Hepatocyte (in vitro differentiated cells): Measurements from ENCODE around the gene ACHE. TPM values are rescaled to one million over a fixed set of nuclear protein-coding genes. Genes with fewer than 3 reads are reported as not detected.

Source experiments
- DNase-seq: peaks from one replicate; pipeline ENCODE4 v3.0.0-alpha.2; 2016; ENCODE audit warnings: low spot score
- H2AFZ ChIP-seq: fragments of 200-600 bp; sonication (generic); 2 replicates; pipeline ENCODE4 v1.6.0; 2016; ENCODE audit warnings: antibody characterized with exemption, mild to moderate bottlenecking
- H3K27ac ChIP-seq: fragments of 200-600 bp; sonication (generic); 2 replicates; pipeline ENCODE4 v1.5.1; 2016; ENCODE audit warnings: mild to moderate bottlenecking
- H3K27me3 ChIP-seq: fragments of 200-600 bp; sonication (generic); 2 replicates; pipeline ENCODE4 v1.6.1; 2016
- H3K36me3 ChIP-seq: fragments of 200-600 bp; sonication (generic); replicated peaks from 2 replicates; pipeline ENCODE4 v1.5.1; 2016; ENCODE audit warnings: low read depth; ENCODE audit not compliant: insufficient read depth
- H3K4me1 ChIP-seq: fragments of 200-600 bp; sonication (generic); 2 replicates; pipeline ENCODE4 v1.5.1; 2016; ENCODE audit warnings: mild to moderate bottlenecking, moderate library complexity; ENCODE audit not compliant: insufficient read depth
- H3K4me2 ChIP-seq: fragments of 200-600 bp; sonication (generic); 2 replicates; pipeline ENCODE4 v1.6.0; 2016
- H3K4me3 ChIP-seq: fragments of 200-600 bp; sonication (generic); 2 replicates; pipeline ENCODE4 v1.5.1; 2016; ENCODE audit warnings: mild to moderate bottlenecking
- H3K79me2 ChIP-seq: fragments of 200-600 bp; sonication (generic); 2 replicates; pipeline ENCODE4 v1.6.0; 2017; ENCODE audit warnings: mild to moderate bottlenecking
- H3K9me2 ChIP-seq: fragments of 200-600 bp; sonication (generic); replicated peaks from 2 replicates; pipeline ENCODE4 v1.6.0; 2017; ENCODE audit warnings: mild to moderate bottlenecking; ENCODE audit not compliant: insufficient read depth
- H3K9me3 ChIP-seq: fragments of 200-600 bp; sonication (generic); 2 replicates; pipeline ENCODE4 v1.5.1; 2016; ENCODE audit warnings: low read depth, mild to moderate bottlenecking
- H4K20me1 ChIP-seq: fragments of 200-600 bp; sonication (generic); 2 replicates; pipeline ENCODE4 v1.6.0; 2016; ENCODE audit warnings: mild to moderate bottlenecking; ENCODE audit not compliant: insufficient read depth, poor library complexity, severe bottlenecking
- CTCF ChIP-seq: fragments of 200-600 bp; sonication (generic); IDR thresholded peaks from 2 replicates; pipeline ENCODE4 v1.5.1; 2016; ENCODE audit warnings: antibody characterized with exemption, mild to moderate bottlenecking; ENCODE audit not compliant: poor library complexity
- EZH2 ChIP-seq: fragments of 200-600 bp; sonication (generic); IDR thresholded peaks from 2 replicates; pipeline ENCODE4 v1.6.1; 2016; ENCODE audit warnings: antibody characterized with exemption, mild to moderate bottlenecking, borderline replicate concordance
- EZH2phosphoT487 ChIP-seq: fragments of 200-600 bp; sonication (generic); IDR thresholded peaks from one replicate; pipeline ENCODE4 v1.6.1; 2018; ENCODE audit warnings: antibody characterized with exemption, mild to moderate bottlenecking, low read depth, moderate library complexity; ENCODE audit not compliant: unreplicated experiment, severe bottlenecking
- WGBS: methylation state at CpG from one replicate; pipeline ENCODE4 v1.1.6; 2016; ENCODE audit warnings: low lambda C conversion rate; ENCODE audit errors: missing lambda C conversion rate; 5-methylcytosine and 5-hydroxymethylcytosine counted together
- polyA plus RNA-seq: library from polyadenylated mRNA; unstranded; fragments of >200 nt; fragmentation: Nextera tagmentation; extraction: Ambion mirVana; gene quantifications from 2 replicates; pipeline ENCODE4 v1.2.1, GENCODE V29; 2016
- total RNA-seq: library from RNA; depleted of rRNA; stranded (reverse); fragments of >200 nt; gene quantifications from 2 replicates; pipeline ENCODE4 v1.2.3, GENCODE V29; 2014

Gene ACHE
- total and polyA plus RNA-seq, 2 experiments from 2014 or later, result 4.6 to 16.3 TPM

GRCh38 chr7:100895956-100896731 is 456 bp upstream of the ACHE start:
- Histone ChIP-seq H3K9me3 (no peaks in the 10 kb centered on the region), H3K9me2 (no peaks in the 10 kb centered on the region), H3K4me1 (peaks cover 18% of the 10 kb centered on the region), H4K20me1 (no peaks in the 10 kb centered on the region), H3K27me3 (peaks cover 14% of the 10 kb centered on the region), H3K79me2 (no peaks in the 10 kb centered on the region), H2AFZ (peak overlapping the region; percentile 66), H3K4me3 (no peak overlapping the region), H3K4me2 (peak overlapping the region; percentile 100), H3K27ac (peak overlapping the region; percentile 62), H3K36me3 (no peaks in the 10 kb centered on the region)
- TF ChIP-seq EZH2 (peak; percentile 78), EZH2phosphoT487 (peak; percentile 23), CTCF (no peak)
- DNase-seq, result peak; percentile 77
- WGBS, result 8% methylated on average over 45 of the region's 54 CpGs

- peaks cover 28% of the 10 kb centered on the region for H3K4me1 ChIP-seq
- H3K4me2 ChIP-seq, result peak overlapping the region; percentile 100
- TF ChIP-seq CTCF (peak; percentile 96), EZH2 (no peak), EZH2phosphoT487 (no peak)
- peak overlapping the region; percentile 78 for H3K4me3 ChIP-seq
- no peaks in the 10 kb centered on the region for H4K20me1 ChIP-seq
- H3K27me3 ChIP-seq, result peaks cover 14% of the 10 kb centered on the region
- no peaks in the 10 kb centered on the region for H3K79me2 ChIP-seq
- H2AFZ ChIP-seq, result peak overlapping the region; percentile 66
- no peaks in the 10 kb centered on the region for H3K9me3 ChIP-seq
- H3K27ac ChIP-seq, result no peak overlapping the region
- 2% methylated on average over 34 of the region's 83 CpGs for WGBS
- no peaks in the 10 kb centered on the region for H3K36me3 ChIP-seq
- peak; percentile 81 for DNase-seq
- no peaks in the 10 kb centered on the region for H3K9me2 ChIP-seq
Measured at GRCh38 chr7:100894860-100895700, 608 bp downstream of the ACHE start.

GRCh38 chr7:100893910-100894721 is 1.6 kb downstream of the ACHE start:
- Histone ChIP-seq H3K4me2 (peak overlapping the region; percentile 100), H3K36me3 (no peaks in the 10 kb centered on the region), H3K79me2 (peaks cover under 1% of the 10 kb centered on the region), H4K20me1 (no peaks in the 10 kb centered on the region), H3K4me3 (no peak overlapping the region), H3K4me1 (peaks cover 29% of the 10 kb centered on the region), H3K27me3 (peaks cover 14% of the 10 kb centered on the region), H3K9me3 (no peaks in the 10 kb centered on the region), H2AFZ (no peak overlapping the region), H3K9me2 (no peaks in the 10 kb centered on the region), H3K27ac (no peak overlapping the region)
- TF ChIP-seq CTCF (no peak), EZH2phosphoT487 (no peak), EZH2 (no peak)
- no peak for DNase-seq
- 45% methylated on average over 31 of the region's 40 CpGs for WGBS
